Measurements from ENCODE around the gene SFXN2.

GRCh38 chr10:102758240-102758932, 44.0 kb downstream of the SFXN2 start:
- TF ChIP-seq CTCF (conservative IDR thresholded peaks at IDR 0.05; ENCODE audit: low read length) (no peak), EZH2phosphoT487 (IDR thresholded peaks at IDR 0.05; ENCODE audit: borderline replicate concordance, low read depth, low read length) (no peak)
